Stomach (tissue), 9 donors: ENCODE results near the gene USP38. TPM values are rescaled to one million over a fixed set of nuclear protein-coding genes. Genes with fewer than 3 reads are reported as not detected.

ENCODE experiments used
- DNase-seq, 2 donors: peaks; one replicate each; pipeline versions ENCODE4 v3.0.0 to v3.0.0-alpha.2; 2013 to 2019
- H3K27ac ChIP-seq, 5 donors: fragments of 200-600 bp in 4 of 5; sonication (generic) in 4 of 5; one replicate each; pipeline ENCODE4 v1.5.1; 2013 to 2019; ENCODE audit warnings: mild to moderate bottlenecking in 1 of 5, moderate library complexity in 1 of 5
- H3K27me3 ChIP-seq, 3 donors: fragments of 200-600 bp; sonication (generic); one replicate each; pipeline ENCODE4 v1.5.1; 2017 to 2019; ENCODE audit warnings: mixed run types in 1 of 3
- H3K36me3 ChIP-seq, 4 donors: fragments of 200-600 bp; sonication (generic); 1 replicate in 3 of 4; 2 replicates in 1 of 4; pipeline ENCODE4 v1.5.1; 2016 to 2019
- H3K4me1 ChIP-seq, 4 donors: fragments of 200-600 bp; sonication (generic); one replicate each; pipeline ENCODE4 v1.5.1; 2016 to 2019
- H3K4me3 ChIP-seq, 4 donors: fragments of 200-600 bp; sonication (generic) in 3 of 4; one replicate each; pipeline ENCODE4 v1.5.1; 2016 to 2019; ENCODE audit warnings: mild to moderate bottlenecking in 1 of 4
- H3K9me3 ChIP-seq, 4 donors: fragments of 200-600 bp; sonication (generic); one replicate each; pipeline ENCODE4 v1.5.1; 2016 to 2019
- CTCF ChIP-seq, 7 experiments: fragments of 450-650 bp in 4 of 7; fragments of 200-600 bp in 3 of 7; sonication (generic) in 3 of 7; IDR thresholded peaks; one replicate each; pipeline ENCODE4 v1.5.1; 2016 to 2019; ENCODE audit warnings: antibody characterized with exemption in 7 of 7, control low read depth in 2 of 7, mild to moderate bottlenecking in 1 of 7
- EP300 ChIP-seq: sonication (generic); formaldehyde crosslinking; IDR thresholded peaks from one replicate; pipeline ENCODE4 v1.6.1; 2017; ENCODE audit warnings: antibody characterized with exemption
- POLR2A ChIP-seq, 4 donors: fragments of 450-650 bp; IDR thresholded peaks; one replicate each; pipeline ENCODE4 v1.6.1; 2016; ENCODE audit warnings: antibody characterized with exemption in 4 of 4, control low read depth in 2 of 4, mild to moderate bottlenecking in 1 of 4, moderate library complexity in 1 of 4
- POLR2AphosphoS5 ChIP-seq, 3 donors: sonication (generic); formaldehyde crosslinking; IDR thresholded peaks; one replicate each; pipeline ENCODE4 v1.6.1; 2016; ENCODE audit warnings: antibody characterized with exemption in 3 of 3
- WGBS, 5 donors: extraction: QIAGEN DNeasy Blood & Tissue Kit in 3 of 5; methylation state at CpG; one replicate each; pipeline versions ENCODE4 v1.1.5 to v1.1.7; 2013 to 2018; 5-methylcytosine and 5-hydroxymethylcytosine counted together
- intact Hi-C: fragments of 100-400 bp; cut with DNase I; formaldehyde crosslinking; loops from one replicate; pipeline ENCODE4 v1.15.1; 2023; ENCODE audit warnings: low total_unique reads
- polyA plus RNA-seq, 3 donors: library from polyadenylated mRNA; stranded (reverse); fragments of 200-250 nt; gene quantifications; one replicate each; pipeline ENCODE4 v1.2.3, GENCODE V29; 2013
- total RNA-seq, 5 donors: library from RNA; depleted of rRNA; stranded (reverse); fragments of >200 nt; gene quantifications; one replicate each; pipeline versions ENCODE4 v1.1.0 to v1.2.3, GENCODE V29; 2014 to 2016
- donor health status: healthy with polysubstance abuse.
- donor health status: Bipolar disorder and iron deficiency.
- donor health status: healthy.

USP38 gene
- total and polyA plus RNA-seq, 8 donors, result 1.7 to 32.1 (median 11.0) TPM

- Histone ChIP-seq H3K4me3 (no peak overlapping the region), H3K27me3 (no peaks in the 10 kb centered on the region), H3K36me3 (peaks cover 55 to 90% (median 80%) of the 10 kb centered on the region in 4 donors), H3K9me3 (no peaks in the 10 kb centered on the region), H3K4me1 (peaks cover 0 to 12% (median 3%) of the 10 kb centered on the region in 4 donors), H3K27ac (no peak overlapping the region)
- intact Hi-C loops, result loop anchor here (5.0 kb wide), 1 partner anchor 288 kb away; no protein-coding TSS in a partner anchor
- TF ChIP-seq CTCF (IDR thresholded peaks at IDR 0.05), result no peak
- TF ChIP-seq POLR2A (IDR thresholded peaks at IDR 0.05), result no peak
- TF ChIP-seq POLR2AphosphoS5 (IDR thresholded peaks at IDR 0.05), result no peak
- no peak for TF ChIP-seq EP300
- no peak for DNase-seq
- WGBS, 5 donors, result 84 to 92% (median 89%) methylated on average over 2 of the region's 2 CpGs
Measured at GRCh38 chr4:143199503-143199902, 14.8 kb downstream of the USP38 start.

- Histone ChIP-seq H3K4me1 (peaks cover 0 to 13% (median 4%) of the 10 kb centered on the region in 4 donors), H3K27ac (no peak overlapping the region), H3K4me3 (no peak overlapping the region), H3K36me3 (peaks cover 49 to 84% (median 74%) of the 10 kb centered on the region in 4 donors), H3K9me3 (no peaks in the 10 kb centered on the region), H3K27me3 (no peaks in the 10 kb centered on the region)
- TF ChIP-seq POLR2A (IDR thresholded peaks at IDR 0.05) (no peak), CTCF (IDR thresholded peaks at IDR 0.05) (peak in 3 of 7 experiments; percentile 8 to 28 (median 21))
- intact Hi-C loops, result no loop called here
- peak in 1 of 2 donors; percentile 34 for DNase-seq
- 92 to 100% (median 98%) methylated on average over 1 of the region's 1 CpG for WGBS, 5 donors
Measured at GRCh38 chr4:143202824-143203223, 18.1 kb downstream of the USP38 start.

- Histone ChIP-seq H3K36me3 (peaks cover 41 to 77% (median 67%) of the 10 kb centered on the region in 4 donors), H3K27ac (no peak overlapping the region), H3K4me3 (no peak overlapping the region), H3K27me3 (no peaks in the 10 kb centered on the region), H3K9me3 (no peaks in the 10 kb centered on the region), H3K4me1 (peaks cover 0 to 18% (median 7%) of the 10 kb centered on the region in 4 donors)
- TF ChIP-seq CTCF (IDR thresholded peaks at IDR 0.05), result no peak
- no peak for TF ChIP-seq POLR2A (IDR thresholded peaks at IDR 0.05)
- no peak for TF ChIP-seq EP300
- no peak for TF ChIP-seq POLR2AphosphoS5 (IDR thresholded peaks at IDR 0.05)
- no peak for DNase-seq
- WGBS, 5 donors, result 87 to 100% (median 91%) methylated on average over 1 of the region's 1 CpG
- intact Hi-C loops, result no loop called here
Measured at GRCh38 chr4:143203577-143203976, 18.9 kb downstream of the USP38 start.

- intact Hi-C loops, result no loop called here
- H3K4me1 ChIP-seq, result peaks cover 0 to 18% (median 7%) of the 10 kb centered on the region in 4 donors
- peaks cover 18 to 70% (median 66%) of the 10 kb centered on the region in 4 donors for H3K36me3 ChIP-seq
- 8 to 18% (median 14%) methylated on average over 1 of the region's 1 CpG for WGBS, 5 donors
- TF ChIP-seq EP300 (no peak), CTCF (IDR thresholded peaks at IDR 0.05) (peak in 3 of 7 experiments; percentile 11 to 28 (median 27))
- peak in 1 of 2 donors; percentile 59 for DNase-seq
- H3K27me3 ChIP-seq, result no peaks in the 10 kb centered on the region
- no peaks in the 10 kb centered on the region for H3K9me3 ChIP-seq
- no peak overlapping the region for H3K27ac ChIP-seq
- H3K4me3 ChIP-seq, result no peak overlapping the region
Measured at GRCh38 chr4:143207555-143207954, 22.8 kb downstream of the USP38 start.
